C4-2B (cell line): ENCODE results near the gene RNLS.
A peak's percentile ranks its signal among the peaks of the same experiment; 100 is the strongest.

ENCODE experiments used
- H3K27ac ChIP-seq: fragments of 450-650 bp; 2 replicates; pipeline ENCODE4 v1.5.1; 2017
- CTCF ChIP-seq: fragments of 450-650 bp; conservative IDR thresholded peaks from 2 replicates; pipeline ENCODE4 v1.5.1; 2017; ENCODE audit warnings: mild to moderate bottlenecking
- ZFX ChIP-seq: fragments of 450-650 bp; IDR thresholded peaks from 2 replicates; pipeline ENCODE4 v1.6.1; 2017

RNLS gene

GRCh38 chr10:88553116-88553752 lies 29.9 kb downstream of the RNLS start:
- H3K27ac ChIP-seq: no peak overlapping the region
- TF ChIP-seq CTCF: peak; percentile 70
- no peak for TF ChIP-seq ZFX

DNA sequence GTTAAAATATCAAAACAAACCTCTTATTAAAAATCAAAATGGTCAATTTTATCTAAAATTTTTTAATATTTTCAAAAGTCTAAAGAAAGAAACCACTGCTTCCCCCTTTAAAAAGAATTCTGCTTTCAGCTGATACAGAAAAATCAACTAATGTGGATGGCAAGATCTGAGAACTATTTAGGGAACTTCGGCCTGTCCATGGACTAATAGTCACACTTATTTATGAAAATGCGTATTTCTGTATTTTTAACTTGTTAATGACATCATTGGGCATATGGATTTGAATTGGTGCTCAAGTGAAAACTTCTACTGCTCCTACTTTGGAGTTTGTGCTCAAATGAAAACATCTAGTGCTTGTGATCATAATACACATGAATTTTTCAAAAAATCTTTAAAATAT lies 31.9 kb downstream of the RNLS start:
- no peak overlapping the region for H3K27ac ChIP-seq
- TF ChIP-seq CTCF (no peak), ZFX (no peak)

DNA sequence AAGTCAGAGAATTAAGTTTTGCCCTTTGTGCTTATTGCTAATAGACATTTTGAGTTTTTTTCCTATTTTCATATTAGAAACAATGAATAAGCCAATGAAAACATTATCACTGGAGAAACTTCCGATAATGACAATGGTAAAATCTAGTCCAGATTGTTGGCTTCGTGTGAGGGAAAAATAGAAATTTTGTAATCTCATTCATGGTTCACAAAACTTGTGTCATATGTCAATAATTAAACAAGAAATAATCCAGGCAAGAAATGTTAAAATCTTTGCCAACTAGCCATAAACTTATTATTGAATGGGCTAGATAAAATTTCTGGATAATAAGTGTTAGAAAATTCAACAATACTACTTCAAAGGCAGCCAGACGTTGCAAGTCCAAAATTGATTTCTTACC lies 36.6 kb downstream of the RNLS start:
- H3K27ac ChIP-seq: no peak overlapping the region
- TF ChIP-seq CTCF: no peak
- TF ChIP-seq ZFX: no peak

- no peak for TF ChIP-seq ZFX
- no peak for TF ChIP-seq CTCF
- H3K27ac ChIP-seq: no peak overlapping the region
These were observed 37.8 kb downstream of the RNLS start for GRCh38 chr10:88545359-88545758.

DNA sequence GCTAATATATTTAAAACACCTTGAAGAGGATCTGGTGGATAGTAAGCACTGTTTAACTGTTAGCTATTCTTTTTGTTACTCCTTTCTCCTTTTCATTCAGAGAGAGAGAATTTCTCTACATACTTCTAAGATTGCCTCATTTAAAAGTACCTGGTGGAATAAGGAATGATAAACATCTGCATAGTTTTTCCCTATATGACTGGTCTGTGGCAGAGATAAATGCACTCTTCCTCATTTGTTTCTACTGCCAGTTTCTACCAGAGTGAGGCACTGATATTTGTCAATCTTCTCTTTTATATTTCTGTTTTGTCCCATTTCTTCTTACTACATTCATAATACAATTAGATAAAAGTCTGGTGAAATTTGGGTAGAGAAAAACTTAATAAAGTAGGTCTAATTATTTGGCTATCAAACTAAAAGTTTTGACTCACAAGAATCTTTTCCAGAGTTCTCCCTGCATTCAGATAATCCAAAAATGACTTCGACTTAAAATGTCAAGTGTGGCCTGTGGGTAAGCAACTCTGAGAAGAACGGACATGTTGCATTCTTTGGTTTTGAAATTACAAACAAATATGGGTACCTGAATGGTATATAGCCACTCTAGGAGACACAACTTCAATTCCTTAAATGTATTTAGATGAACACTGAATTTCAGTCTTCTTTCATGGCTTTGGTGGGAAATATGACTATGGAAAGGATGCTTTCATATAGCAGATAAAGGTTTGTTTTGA lies 38.8 kb downstream of the RNLS start:
- H3K27ac ChIP-seq: no peak overlapping the region
- TF ChIP-seq ZFX: no peak
- no peak for TF ChIP-seq CTCF

DNA sequence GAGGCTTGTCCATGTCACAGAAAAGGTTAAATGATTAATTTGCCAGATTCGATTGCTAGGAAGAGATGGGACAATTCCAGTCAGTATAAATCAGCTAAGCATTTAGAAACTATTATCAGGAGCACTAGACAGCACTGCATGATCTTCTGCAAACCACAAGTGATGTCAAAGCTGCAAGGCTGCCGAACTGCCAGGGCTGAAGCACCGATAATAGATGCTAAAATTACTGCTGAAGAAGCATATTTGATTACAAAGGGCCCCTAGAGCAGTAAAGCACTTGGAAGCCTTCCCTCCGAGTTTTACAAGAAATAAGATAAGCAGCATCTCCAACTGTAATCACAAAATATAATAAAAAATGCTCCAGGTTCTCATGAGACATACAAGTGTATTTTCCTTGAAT lies 40.6 kb downstream of the RNLS start:
- H3K27ac ChIP-seq: no peak overlapping the region
- TF ChIP-seq CTCF: no peak
- no peak for TF ChIP-seq ZFX

GRCh38 chr10:88541116-88541626 lies 41.9 kb downstream of the RNLS start:
- TF ChIP-seq CTCF (no peak), ZFX (no peak)
- no peak overlapping the region for H3K27ac ChIP-seq
